Measurements from ENCODE around the gene TNFSF11.

The TNFSF11 gene, protein sequence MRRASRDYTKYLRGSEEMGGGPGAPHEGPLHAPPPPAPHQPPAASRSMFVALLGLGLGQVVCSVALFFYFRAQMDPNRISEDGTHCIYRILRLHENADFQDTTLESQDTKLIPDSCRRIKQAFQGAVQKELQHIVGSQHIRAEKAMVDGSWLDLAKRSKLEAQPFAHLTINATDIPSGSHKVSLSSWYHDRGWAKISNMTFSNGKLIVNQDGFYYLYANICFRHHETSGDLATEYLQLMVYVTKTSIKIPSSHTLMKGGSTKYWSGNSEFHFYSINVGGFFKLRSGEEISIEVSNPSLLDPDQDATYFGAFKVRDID

DNA sequence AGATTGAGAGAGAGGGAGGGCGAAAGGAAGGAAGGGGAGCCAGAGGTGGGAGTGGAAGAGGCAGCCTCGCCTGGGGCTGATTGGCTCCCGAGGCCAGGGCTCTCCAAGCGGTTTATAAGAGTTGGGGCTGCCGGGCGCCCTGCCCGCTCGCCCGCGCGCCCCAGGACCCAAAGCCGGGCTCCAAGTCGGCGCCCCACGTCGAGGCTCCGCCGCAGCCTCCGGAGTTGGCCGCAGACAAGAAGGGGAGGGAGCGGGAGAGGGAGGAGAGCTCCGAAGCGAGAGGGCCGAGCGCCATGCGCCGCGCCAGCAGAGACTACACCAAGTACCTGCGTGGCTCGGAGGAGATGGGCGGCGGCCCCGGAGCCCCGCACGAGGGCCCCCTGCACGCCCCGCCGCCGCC is at the start of gene TNFSF11:
Gene TNFSF11 (plus strand): TSS at position 142 of the 400 bp plus-strand sequence. CDS start 152 bp downstream, at position 294.
- Histone ChIP-seq H3K27me3 (ENCODE audit: control insufficient read depth in 2 of 2, insufficient read depth in 2 of 2, low read length in 2 of 2) (peaks cover 11 to 13% of the 10 kb centered on the region in 2 donors), H3K9me3 (ENCODE audit: control insufficient read depth in 2 of 2, low read length in 2 of 2) (no peaks in the 10 kb centered on the region), H3K27ac (ENCODE audit: low read depth in 2 of 2, low read length in 2 of 2) (no peak within 1 kb of the TSS), H3K36me3 (ENCODE audit: control insufficient read depth in 2 of 2, insufficient read depth in 2 of 2, low read length in 2 of 2) (no peaks in the 10 kb centered on the region), H3K9ac (ENCODE audit: low read depth in 1 of 2, low read length in 2 of 2) (peak within 1 kb of the TSS in 1 of 2 donors; percentile 37), H3K4me1 (ENCODE audit: control insufficient read depth in 2 of 2, insufficient read depth in 2 of 2, low read length in 2 of 2) (peaks cover 7 to 13% of the 10 kb centered on the region in 2 donors), H3K4me3 (ENCODE audit: low read length in 2 of 2) (peak within 1 kb of the TSS; percentile 54 to 66)

DNA sequence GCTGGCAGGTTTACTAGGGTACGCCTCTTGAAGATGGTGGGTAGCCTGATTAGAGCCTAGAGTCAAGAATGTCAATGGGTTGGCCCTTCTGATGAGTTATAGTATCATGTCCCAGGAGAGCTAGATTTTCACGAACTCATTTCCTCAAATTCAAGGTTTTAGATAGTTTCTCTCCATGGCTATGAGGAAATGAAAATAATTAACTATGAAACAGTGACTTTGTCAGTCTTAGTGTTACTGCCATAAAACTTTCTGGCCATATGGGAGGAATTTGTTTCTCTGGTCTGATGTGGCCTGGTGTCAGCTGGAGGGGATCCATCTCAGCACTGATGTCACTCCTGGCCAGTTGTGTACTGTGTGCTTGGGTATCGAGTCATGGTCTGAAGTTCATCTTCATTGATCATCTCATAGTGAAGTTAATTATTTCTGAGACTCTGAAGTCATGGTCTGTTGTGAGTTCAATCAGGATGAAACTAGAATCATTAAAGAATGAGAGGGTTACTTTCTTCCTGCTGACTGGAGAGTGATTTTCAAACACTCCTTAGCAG is 49.4 kb upstream of the TNFSF11 start:
- Histone ChIP-seq H3K27me3 (ENCODE audit: control insufficient read depth in 2 of 2, insufficient read depth in 2 of 2, low read length in 2 of 2) (no peaks in the 10 kb centered on the region), H3K4me1 (ENCODE audit: control insufficient read depth in 2 of 2, insufficient read depth in 2 of 2, low read length in 2 of 2) (peaks cover 5 to 14% of the 10 kb centered on the region in 2 donors), H3K9me3 (ENCODE audit: control insufficient read depth in 2 of 2, low read length in 2 of 2) (no peaks in the 10 kb centered on the region), H3K36me3 (ENCODE audit: control insufficient read depth in 2 of 2, insufficient read depth in 2 of 2, low read length in 2 of 2) (no peaks in the 10 kb centered on the region), H3K27ac (ENCODE audit: low read depth in 2 of 2, low read length in 2 of 2) (peak overlapping the region; percentile 45 to 50), H3K9ac (ENCODE audit: low read depth in 1 of 2, low read length in 2 of 2) (no peak overlapping the region), H3K4me3 (ENCODE audit: low read length in 2 of 2) (no peak overlapping the region)

DNA sequence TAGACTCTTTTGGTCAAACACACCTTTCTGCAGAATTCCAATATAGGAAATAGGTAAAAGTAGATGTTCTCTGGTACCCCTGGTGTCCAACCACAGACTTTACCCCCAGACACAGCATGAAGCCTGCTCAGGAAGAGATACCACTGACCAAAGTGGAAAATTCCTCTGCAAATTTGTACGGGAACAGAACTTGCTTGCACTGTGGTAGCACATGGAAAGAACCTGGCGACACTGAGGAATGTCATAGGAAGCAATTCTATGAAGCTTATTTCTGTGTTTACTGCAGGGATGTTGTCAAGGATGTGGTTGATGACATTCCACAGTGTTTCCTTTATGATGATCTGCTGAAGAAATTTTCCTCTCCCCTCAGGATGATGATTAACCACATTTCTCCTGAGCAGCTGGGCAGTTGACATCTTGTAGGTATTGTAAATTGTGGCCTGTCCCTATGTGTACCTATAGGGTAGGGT is 48.9 kb upstream of the TNFSF11 start:
- Histone ChIP-seq H3K27ac (ENCODE audit: low read depth in 2 of 2, low read length in 2 of 2) (peak overlapping the region; percentile 45 to 50), H3K27me3 (ENCODE audit: control insufficient read depth in 2 of 2, insufficient read depth in 2 of 2, low read length in 2 of 2) (no peaks in the 10 kb centered on the region)

DNA sequence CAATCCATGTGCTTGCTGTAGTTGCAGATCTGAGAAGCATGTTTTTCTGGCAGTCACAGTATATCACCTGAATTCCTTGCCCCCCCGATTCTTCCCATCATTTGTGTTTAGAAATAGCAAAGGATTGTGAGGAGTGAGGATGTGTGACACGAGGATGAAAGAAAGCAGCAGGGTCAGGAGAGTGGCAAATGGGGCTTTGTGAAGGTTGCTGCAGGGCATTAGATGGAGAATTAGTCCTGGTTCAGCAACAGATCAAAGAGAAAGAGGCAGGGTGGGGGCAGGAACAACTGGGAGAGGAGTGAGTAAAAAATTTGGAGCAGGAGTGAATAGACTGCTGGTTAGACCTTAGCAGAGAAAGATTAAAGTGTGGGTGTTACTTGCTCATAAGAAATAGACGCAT is 47.7 kb upstream of the TNFSF11 start:
- H3K27me3 ChIP-seq (ENCODE audit: control insufficient read depth in 2 of 2, insufficient read depth in 2 of 2, low read length in 2 of 2), result no peaks in the 10 kb centered on the region
- no peak overlapping the region for H3K9ac ChIP-seq (ENCODE audit: low read depth in 1 of 2, low read length in 2 of 2)
- H3K27ac ChIP-seq (ENCODE audit: low read depth in 2 of 2, low read length in 2 of 2), result peak overlapping the region in 1 of 2 donors; percentile 16
- no peaks in the 10 kb centered on the region for H3K36me3 ChIP-seq (ENCODE audit: control insufficient read depth in 2 of 2, insufficient read depth in 2 of 2, low read length in 2 of 2)
- H3K4me1 ChIP-seq (ENCODE audit: control insufficient read depth in 2 of 2, insufficient read depth in 2 of 2, low read length in 2 of 2), result peaks cover 5 to 14% of the 10 kb centered on the region in 2 donors
- H3K4me3 ChIP-seq (ENCODE audit: low read length in 2 of 2), result no peak overlapping the region
- no peaks in the 10 kb centered on the region for H3K9me3 ChIP-seq (ENCODE audit: control insufficient read depth in 2 of 2, low read length in 2 of 2)

More for the DNA sequence above, 48.9 kb upstream of the TNFSF11 start:
- peaks cover 5 to 14% of the 10 kb centered on the region in 2 donors for H3K4me1 ChIP-seq (ENCODE audit: control insufficient read depth in 2 of 2, insufficient read depth in 2 of 2, low read length in 2 of 2)
- H3K9me3 ChIP-seq (ENCODE audit: control insufficient read depth in 2 of 2, low read length in 2 of 2), result no peaks in the 10 kb centered on the region
- H3K9ac ChIP-seq (ENCODE audit: low read depth in 1 of 2, low read length in 2 of 2), result no peak overlapping the region
- H3K4me3 ChIP-seq (ENCODE audit: low read length in 2 of 2), result no peak overlapping the region
- no peaks in the 10 kb centered on the region for H3K36me3 ChIP-seq (ENCODE audit: control insufficient read depth in 2 of 2, insufficient read depth in 2 of 2, low read length in 2 of 2)

DNA sequence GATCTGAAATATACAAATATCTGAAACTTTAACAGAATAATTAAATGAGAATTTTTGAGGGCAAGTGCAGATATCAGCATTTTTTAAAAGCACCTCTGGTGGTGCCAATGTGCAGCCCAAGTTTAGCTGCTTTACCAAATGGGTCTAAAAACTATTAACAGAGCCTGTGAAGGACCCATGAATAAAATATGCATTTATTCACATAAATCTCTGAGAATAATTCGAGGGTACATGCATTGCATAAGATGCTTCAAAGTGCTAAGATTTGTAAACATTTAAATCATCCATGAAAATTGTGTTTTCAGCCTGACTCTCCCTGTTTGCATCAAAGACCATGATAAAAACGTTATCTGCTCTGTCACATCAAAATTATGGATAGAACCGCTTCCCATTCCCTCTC is 47.1 kb upstream of the TNFSF11 start:
- no peaks in the 10 kb centered on the region for H3K9me3 ChIP-seq (ENCODE audit: control insufficient read depth in 2 of 2, low read length in 2 of 2)
- no peaks in the 10 kb centered on the region for H3K36me3 ChIP-seq (ENCODE audit: control insufficient read depth in 2 of 2, insufficient read depth in 2 of 2, low read length in 2 of 2)
- no peak overlapping the region for H3K4me3 ChIP-seq (ENCODE audit: low read length in 2 of 2)
- H3K4me1 ChIP-seq (ENCODE audit: control insufficient read depth in 2 of 2, insufficient read depth in 2 of 2, low read length in 2 of 2), result peaks cover 5 to 14% of the 10 kb centered on the region in 2 donors
- H3K27me3 ChIP-seq (ENCODE audit: control insufficient read depth in 2 of 2, insufficient read depth in 2 of 2, low read length in 2 of 2), result no peaks in the 10 kb centered on the region
- H3K9ac ChIP-seq (ENCODE audit: low read depth in 1 of 2, low read length in 2 of 2), result no peak overlapping the region
- no peak overlapping the region for H3K27ac ChIP-seq (ENCODE audit: low read depth in 2 of 2, low read length in 2 of 2)

DNA sequence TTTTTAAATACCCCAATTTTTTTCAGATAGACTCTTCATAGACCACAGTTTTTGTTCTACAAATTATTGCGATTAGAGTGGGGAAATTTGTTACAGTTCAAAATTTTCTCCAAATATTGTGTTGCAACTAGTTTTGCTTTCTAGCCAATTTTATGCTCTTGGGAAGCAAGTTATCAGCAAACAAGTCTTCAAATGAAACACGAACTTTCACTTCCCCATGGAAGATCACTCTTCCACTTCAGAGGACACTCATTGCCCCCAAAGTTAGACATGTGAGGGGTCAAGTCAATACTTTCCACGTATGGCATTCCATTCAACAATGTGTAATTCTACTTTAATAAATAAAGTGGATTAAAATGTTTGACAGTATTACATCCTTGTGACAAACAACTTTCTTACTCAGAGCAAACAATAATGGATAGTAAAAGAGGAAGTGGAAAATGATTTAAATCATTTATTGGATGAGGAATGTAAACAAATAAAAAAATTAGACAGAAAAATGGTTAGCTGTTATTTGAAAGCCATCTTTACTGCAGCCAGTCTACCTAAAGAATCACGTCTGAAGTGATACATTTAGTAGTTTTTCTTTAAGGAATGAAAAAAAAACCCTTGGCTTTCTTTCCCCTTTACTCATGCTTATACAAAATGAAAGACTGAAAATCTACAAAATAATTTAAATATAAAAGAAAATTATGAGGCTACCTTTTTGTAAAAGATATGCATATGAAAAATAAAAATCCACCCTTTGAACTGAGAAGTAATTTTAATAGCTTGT is 41.2 kb upstream of the TNFSF11 start:
- no peaks in the 10 kb centered on the region for H3K36me3 ChIP-seq (ENCODE audit: control insufficient read depth in 2 of 2, insufficient read depth in 2 of 2, low read length in 2 of 2)
- H3K4me3 ChIP-seq (ENCODE audit: low read length in 2 of 2), result no peak overlapping the region
- no peaks in the 10 kb centered on the region for H3K4me1 ChIP-seq (ENCODE audit: control insufficient read depth in 2 of 2, insufficient read depth in 2 of 2, low read length in 2 of 2)
- H3K9ac ChIP-seq (ENCODE audit: low read depth in 1 of 2, low read length in 2 of 2), result no peak overlapping the region
- no peak overlapping the region for H3K27ac ChIP-seq (ENCODE audit: low read depth in 2 of 2, low read length in 2 of 2)
- no peaks in the 10 kb centered on the region for H3K27me3 ChIP-seq (ENCODE audit: control insufficient read depth in 2 of 2, insufficient read depth in 2 of 2, low read length in 2 of 2)
- no peaks in the 10 kb centered on the region for H3K9me3 ChIP-seq (ENCODE audit: control insufficient read depth in 2 of 2, low read length in 2 of 2)

DNA sequence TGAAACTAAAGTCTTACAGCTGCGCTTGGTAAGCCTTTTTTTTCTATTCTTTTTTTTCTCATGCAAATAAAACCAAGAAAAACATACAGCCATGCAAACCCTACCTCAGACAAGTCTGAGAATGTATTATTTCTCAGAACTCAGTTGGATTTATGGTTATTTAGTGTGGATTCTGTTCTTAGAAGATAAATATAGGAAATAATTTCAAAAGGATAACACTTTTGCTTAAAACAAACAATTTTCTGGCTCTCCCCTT is 40.7 kb upstream of the TNFSF11 start:
- Histone ChIP-seq H3K36me3 (ENCODE audit: control insufficient read depth in 2 of 2, insufficient read depth in 2 of 2, low read length in 2 of 2) (no peaks in the 10 kb centered on the region), H3K4me3 (ENCODE audit: low read length in 2 of 2) (no peak overlapping the region), H3K27ac (ENCODE audit: low read depth in 2 of 2, low read length in 2 of 2) (no peak overlapping the region), H3K27me3 (ENCODE audit: control insufficient read depth in 2 of 2, insufficient read depth in 2 of 2, low read length in 2 of 2) (no peaks in the 10 kb centered on the region), H3K9me3 (ENCODE audit: control insufficient read depth in 2 of 2, low read length in 2 of 2) (no peaks in the 10 kb centered on the region), H3K4me1 (ENCODE audit: control insufficient read depth in 2 of 2, insufficient read depth in 2 of 2, low read length in 2 of 2) (no peaks in the 10 kb centered on the region), H3K9ac (ENCODE audit: low read depth in 1 of 2, low read length in 2 of 2) (no peak overlapping the region)

DNA sequence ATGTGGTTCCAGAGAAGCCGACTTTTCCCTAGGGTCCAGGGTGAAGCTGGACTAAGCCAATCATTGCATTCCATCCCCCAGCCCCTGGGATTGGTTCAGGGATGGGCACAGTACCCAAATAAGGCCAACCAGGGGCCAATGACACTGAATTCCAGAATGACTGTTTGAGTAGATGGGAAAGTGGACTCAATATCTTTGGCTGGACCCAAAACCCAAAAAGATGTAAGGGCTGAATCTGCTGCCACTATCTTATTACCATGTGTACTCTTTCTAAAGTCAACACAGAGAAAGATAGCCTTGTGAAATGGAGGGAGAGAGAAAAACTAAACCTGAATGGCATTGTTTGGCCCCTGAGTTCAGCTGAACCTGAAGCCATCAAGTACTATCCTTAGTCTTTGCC is 39.2 kb upstream of the TNFSF11 start:
- Histone ChIP-seq H3K9ac (ENCODE audit: low read depth in 1 of 2, low read length in 2 of 2) (no peak overlapping the region), H3K27me3 (ENCODE audit: control insufficient read depth in 2 of 2, insufficient read depth in 2 of 2, low read length in 2 of 2) (no peaks in the 10 kb centered on the region), H3K36me3 (ENCODE audit: control insufficient read depth in 2 of 2, insufficient read depth in 2 of 2, low read length in 2 of 2) (no peaks in the 10 kb centered on the region), H3K4me1 (ENCODE audit: control insufficient read depth in 2 of 2, insufficient read depth in 2 of 2, low read length in 2 of 2) (no peaks in the 10 kb centered on the region), H3K9me3 (ENCODE audit: control insufficient read depth in 2 of 2, low read length in 2 of 2) (no peaks in the 10 kb centered on the region), H3K27ac (ENCODE audit: low read depth in 2 of 2, low read length in 2 of 2) (no peak overlapping the region), H3K4me3 (ENCODE audit: low read length in 2 of 2) (no peak overlapping the region)

DNA sequence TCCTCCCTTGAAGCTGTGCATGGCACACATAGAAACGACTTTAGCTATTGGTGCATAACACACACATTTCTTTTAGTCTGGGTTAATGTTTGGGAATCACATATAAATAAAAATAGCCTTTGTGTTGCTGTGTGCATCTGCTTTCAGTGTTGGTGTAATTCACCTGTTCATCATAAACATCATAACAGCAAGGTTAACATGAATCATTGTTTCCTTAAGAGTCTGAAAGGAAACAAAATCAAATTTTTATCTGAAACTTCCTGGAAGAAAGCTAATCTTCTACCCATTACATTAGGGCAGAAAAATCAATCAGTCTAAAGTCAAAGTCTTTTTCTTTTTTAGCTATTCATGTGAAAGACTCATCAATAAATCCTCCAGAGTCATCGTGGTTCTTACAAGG is 35.0 kb upstream of the TNFSF11 start:
- H3K27me3 ChIP-seq (ENCODE audit: control insufficient read depth in 2 of 2, insufficient read depth in 2 of 2, low read length in 2 of 2), result no peaks in the 10 kb centered on the region
- no peaks in the 10 kb centered on the region for H3K9me3 ChIP-seq (ENCODE audit: control insufficient read depth in 2 of 2, low read length in 2 of 2)
- H3K9ac ChIP-seq (ENCODE audit: low read depth in 1 of 2, low read length in 2 of 2), result no peak overlapping the region
- H3K27ac ChIP-seq (ENCODE audit: low read depth in 2 of 2, low read length in 2 of 2), result no peak overlapping the region
- H3K4me3 ChIP-seq (ENCODE audit: low read length in 2 of 2), result no peak overlapping the region
- H3K4me1 ChIP-seq (ENCODE audit: control insufficient read depth in 2 of 2, insufficient read depth in 2 of 2, low read length in 2 of 2), result no peaks in the 10 kb centered on the region
- H3K36me3 ChIP-seq (ENCODE audit: control insufficient read depth in 2 of 2, insufficient read depth in 2 of 2, low read length in 2 of 2), result no peaks in the 10 kb centered on the region

DNA sequence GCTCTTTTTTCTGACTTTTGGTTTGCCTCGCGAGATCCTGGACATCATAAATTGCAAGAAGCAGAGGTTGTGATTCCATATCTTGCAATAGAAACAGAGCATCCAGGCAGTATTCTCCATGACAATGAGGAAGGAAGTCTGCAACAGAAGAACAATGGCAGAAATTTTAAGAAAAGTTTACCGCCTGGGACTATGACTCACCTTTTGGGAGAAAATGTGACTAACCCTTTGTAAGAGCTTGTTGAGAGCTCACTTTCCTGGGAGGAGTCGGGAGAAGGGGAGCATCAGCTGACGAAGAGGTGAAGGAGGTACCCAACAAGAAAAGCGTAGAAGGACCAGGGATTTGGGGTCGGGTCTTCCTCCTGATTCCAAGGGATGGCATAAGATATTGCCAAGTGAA is 34.3 kb upstream of the TNFSF11 start:
- Histone ChIP-seq H3K36me3 (ENCODE audit: control insufficient read depth in 2 of 2, insufficient read depth in 2 of 2, low read length in 2 of 2) (no peaks in the 10 kb centered on the region), H3K27ac (ENCODE audit: low read depth in 2 of 2, low read length in 2 of 2) (no peak overlapping the region), H3K27me3 (ENCODE audit: control insufficient read depth in 2 of 2, insufficient read depth in 2 of 2, low read length in 2 of 2) (no peaks in the 10 kb centered on the region), H3K9me3 (ENCODE audit: control insufficient read depth in 2 of 2, low read length in 2 of 2) (no peaks in the 10 kb centered on the region), H3K9ac (ENCODE audit: low read depth in 1 of 2, low read length in 2 of 2) (no peak overlapping the region), H3K4me1 (ENCODE audit: control insufficient read depth in 2 of 2, insufficient read depth in 2 of 2, low read length in 2 of 2) (no peaks in the 10 kb centered on the region), H3K4me3 (ENCODE audit: low read length in 2 of 2) (no peak overlapping the region)

Measured in mucosa of rectum (tissue), 2 donors.